NCI-H774 (cell line): ENCODE data around the gene FMN2.
"Not testable (repeated sequence)": the region's sequence is repeated elsewhere in the genome, so short reads cannot be mapped to it uniquely, and the experiment has no call there.

ENCODE experiments used
- DNase-seq: peaks from one replicate; lab custom pipeline; 2025; lab: John Stamatoyannopoulos, UW

The FMN2 gene

GRCh38 chr1:240138867-240139266 lies 47.2 kb downstream of the FMN2 start:
- no peak for DNase-seq

DNA sequence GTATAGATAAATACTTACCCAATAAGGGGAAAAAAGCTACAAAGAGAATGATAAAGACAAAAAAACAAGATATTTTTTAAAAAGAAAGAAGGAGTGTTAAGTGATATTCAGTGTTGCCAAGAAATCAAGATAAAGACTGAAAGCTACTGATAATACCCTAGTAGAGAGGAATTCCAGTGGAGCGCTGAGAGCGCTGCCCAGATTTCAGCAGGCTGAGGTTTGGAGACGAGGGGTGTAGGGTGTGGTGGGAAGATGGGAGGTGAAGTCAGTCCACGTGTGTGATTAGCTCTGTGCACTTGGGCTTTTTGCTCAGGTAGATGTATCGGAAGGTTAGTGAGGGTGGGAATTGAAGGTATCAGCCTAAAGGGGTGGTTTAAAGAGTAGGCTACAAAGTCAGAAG lies 47.8 kb downstream of the FMN2 start:
- DNase-seq: no peak

DNA sequence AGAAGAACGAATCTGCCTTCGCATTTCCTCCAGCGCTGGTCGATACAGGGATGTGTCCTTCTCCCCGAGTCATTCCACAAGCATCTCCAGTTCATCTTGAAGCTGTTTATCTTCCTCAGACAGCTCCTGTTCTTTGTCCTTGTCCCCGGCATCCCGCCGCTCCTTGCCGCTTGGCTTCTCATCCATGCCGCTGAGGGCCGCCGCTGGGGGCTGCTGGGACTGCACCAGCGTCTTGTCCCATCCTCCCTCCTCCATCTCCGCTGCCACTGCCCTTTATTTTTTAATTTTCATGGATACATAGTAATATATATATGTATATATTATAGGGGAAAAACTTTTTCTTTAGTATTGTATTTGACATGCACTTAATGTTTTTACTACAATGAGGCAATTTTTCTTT lies 53.4 kb downstream of the FMN2 start:
- no peak for DNase-seq

- no peak for DNase-seq
These were observed 56.6 kb downstream of the FMN2 start for GRCh38 chr1:240148333-240148732.

- peak; percentile 57 for DNase-seq
These were observed 57.9 kb downstream of the FMN2 start for GRCh38 chr1:240149484-240150094.

- no peak for DNase-seq
These were observed 59.6 kb downstream of the FMN2 start for GRCh38 chr1:240151136-240151735.

DNA sequence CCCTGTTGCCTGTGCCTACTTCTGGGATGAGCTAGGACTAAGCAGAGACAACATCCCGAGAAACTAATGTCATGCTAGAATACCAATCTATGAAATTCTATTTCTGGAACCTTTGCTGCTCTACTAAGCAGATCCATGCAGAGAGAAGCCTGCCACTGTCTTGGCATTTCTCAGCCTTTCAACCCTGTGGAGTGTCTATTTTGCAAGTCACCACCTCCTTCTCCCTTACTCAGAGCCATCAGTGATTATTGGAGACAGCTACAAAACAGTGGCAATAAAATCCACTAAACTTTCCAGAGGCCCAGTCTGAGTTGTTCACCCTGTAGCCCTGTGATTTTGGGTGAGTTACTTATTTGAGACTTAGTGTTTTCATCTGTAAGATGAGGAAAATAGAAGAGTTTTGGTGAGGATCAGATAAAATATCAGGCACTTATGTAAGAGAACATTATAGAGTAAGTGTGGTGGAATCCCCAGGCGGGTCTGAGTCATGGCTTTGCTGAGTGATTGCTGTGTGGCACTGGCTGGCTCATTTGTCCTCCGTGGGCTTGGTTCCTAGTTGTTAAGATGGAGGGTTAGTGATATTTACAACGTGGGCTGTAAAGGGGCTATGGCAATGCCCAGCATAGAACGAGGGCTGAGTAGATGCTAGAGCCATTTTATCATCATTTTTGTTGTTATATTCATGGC lies 61.1 kb downstream of the FMN2 start:
- DNase-seq: no peak

DNA sequence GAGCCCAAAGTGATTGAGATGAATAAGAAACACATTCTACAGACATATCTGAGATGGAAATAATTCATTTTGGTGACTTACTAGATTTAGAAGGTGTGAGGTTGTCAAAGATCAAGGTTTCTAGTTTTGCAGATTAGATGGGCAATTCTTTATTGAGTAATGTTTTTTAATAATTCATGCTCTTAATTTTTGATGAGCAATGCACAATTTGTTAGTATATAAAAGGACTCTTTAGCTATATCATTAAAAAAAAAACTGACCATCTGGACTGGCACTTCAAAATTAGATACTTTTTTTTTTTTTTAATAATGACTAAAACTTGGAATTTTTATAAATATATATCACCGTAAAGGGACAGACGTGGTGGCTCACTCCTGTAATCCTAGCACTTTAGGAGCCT lies 63.9 kb downstream of the FMN2 start:
- no peak for DNase-seq

DNA sequence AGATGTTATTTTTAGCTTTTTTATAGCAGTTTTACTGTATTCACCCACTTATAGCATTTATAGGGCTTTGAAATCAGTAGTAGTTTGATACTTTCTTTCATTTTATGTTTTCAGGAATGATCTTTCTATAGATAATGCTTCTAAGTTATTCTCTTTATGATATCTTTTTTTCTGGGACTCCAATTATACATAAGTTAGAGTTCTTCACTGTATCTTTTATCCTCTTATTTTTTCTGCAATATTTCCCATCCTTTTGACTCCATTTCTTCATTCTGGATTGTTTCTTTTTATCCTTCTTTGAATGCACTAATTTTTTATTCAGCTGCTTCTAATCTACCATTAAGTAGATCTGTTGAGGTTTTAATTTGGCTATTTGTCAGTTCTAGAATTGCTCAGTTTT lies 73.1 kb downstream of the FMN2 start:
- no peak for DNase-seq

- DNase-seq: no peak
These were observed 77.5 kb downstream of the FMN2 start for GRCh38 chr1:240169188-240169587.

DNA sequence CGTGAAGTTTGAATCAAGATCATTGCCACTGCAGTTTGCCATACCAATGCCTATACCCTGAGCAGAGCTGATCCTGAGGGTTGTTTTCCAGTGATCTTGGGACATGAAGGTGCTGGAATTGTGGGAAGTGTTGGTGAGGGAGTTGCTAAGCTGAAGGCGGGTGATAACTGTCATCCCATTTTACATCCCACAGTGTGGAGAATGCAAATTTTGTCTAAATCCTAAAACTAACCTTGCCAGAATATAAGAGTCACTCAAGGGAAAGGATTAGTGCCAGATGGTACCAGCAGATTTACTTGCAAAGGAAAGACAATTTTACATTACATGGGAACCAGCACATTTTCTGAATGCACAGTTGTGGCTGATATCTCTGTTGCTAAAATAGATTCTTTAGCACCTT lies 78.6 kb downstream of the FMN2 start:
- no peak for DNase-seq

- no peak for DNase-seq
These were observed 79.1 kb downstream of the FMN2 start for GRCh38 chr1:240170806-240171205.

GRCh38 chr1:240171907-240172306 lies 80.2 kb downstream of the FMN2 start:
- DNase-seq: no peak

DNA sequence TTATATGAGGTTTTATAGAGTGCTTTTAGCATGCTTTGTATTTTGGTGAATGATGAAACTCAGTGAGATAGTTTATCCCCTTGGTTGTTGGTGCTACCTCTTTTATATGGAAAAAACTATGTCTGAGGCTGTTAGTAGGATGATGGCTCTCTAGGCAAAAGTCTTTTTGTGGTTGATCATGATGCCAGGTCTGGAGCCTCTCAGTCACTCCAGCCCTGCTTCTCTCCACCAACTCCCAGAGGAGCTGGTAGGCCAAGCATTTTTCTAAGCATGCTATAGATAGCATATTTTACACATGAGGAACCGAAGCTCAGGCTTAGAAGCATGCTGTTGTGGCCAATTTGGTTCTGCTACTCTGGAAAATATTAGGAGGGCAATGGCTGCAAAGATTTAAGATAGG lies 82.2 kb downstream of the FMN2 start:
- no peak for DNase-seq

DNA sequence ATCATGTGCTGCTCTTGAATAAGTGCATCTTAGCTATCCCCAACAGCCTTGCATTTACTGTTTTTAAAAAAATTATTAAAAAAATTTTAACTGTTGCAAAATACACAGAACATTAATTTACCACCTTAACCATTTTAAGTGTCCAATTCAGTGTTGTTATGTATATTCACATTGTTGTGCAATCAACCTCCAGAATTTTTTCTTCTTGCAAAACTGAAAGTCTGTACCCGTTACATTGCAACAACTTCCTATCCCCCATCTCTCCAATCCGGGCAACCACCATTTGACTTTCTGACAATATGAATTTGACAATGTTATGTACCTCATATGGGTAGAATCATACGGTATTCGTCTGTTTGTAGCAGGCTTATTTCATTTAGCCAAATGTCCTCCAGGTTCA lies 83.1 kb downstream of the FMN2 start:
- DNase-seq: no peak

GRCh38 chr1:240178366-240178765 lies 86.7 kb downstream of the FMN2 start:
- no peak for DNase-seq

- not testable (repeated sequence) for DNase-seq
These were observed 93.0 kb downstream of the FMN2 start for GRCh38 chr1:240184682-240185081.

- DNase-seq: no peak
These were observed 96.5 kb downstream of the FMN2 start for GRCh38 chr1:240188139-240188538.

DNA sequence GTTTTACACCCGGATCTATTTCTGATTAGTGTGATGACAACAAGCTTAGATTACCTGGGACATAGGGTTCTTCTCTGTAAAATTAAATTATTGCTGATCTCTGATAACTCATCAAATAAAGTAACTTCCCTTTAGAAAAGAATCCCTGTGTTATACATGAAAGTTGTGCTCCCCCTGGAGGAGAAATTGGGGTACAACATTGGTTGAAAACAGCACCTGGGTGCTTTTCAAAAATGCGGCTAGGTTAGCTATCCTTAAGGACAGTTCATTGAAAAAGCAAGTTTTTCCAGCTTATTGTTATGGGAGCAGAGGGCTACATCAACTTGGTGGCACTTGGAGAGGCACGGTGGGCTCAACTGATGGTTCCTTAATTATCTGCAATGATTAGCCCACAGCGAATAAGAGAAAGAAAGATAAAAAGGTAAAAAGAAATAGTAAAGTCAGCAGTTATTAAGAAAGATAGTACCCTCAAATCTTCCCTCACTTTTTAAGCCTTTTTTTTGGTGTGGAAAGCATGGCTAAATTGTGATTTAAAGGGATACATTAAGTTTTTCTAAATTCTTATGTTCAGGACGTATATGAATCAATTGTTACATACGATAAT lies 97.8 kb downstream of the FMN2 start:
- DNase-seq: peak; percentile 36

DNA sequence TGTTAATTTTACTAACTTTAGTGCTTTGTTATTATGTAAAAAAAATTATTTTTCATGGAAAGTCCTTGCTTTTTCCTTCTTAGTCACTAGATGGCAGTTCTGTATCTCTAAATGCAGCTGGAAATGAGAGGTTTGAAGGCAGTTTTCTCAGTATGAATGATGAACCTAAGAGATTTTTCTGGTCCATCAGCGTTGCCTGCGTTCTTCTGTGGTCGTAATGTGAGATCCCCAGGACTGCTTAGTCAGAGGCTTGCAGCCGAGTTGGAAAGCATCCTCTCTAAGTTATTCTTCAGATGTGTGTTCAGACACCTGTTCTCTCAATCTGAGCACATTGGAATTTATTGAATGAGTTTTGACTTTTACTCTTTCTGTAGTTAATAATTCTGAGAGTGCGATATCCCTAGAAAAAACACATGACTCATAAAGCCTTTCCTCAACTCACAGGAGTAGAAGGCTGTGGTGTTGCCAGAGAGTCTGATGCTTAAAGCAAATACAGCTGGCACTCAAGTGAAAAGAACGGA lies 99.3 kb downstream of the FMN2 start:
- peak; percentile 29 for DNase-seq

- DNase-seq: no peak
These were observed 101.2 kb downstream of the FMN2 start for GRCh38 chr1:240192851-240193250.

DNA sequence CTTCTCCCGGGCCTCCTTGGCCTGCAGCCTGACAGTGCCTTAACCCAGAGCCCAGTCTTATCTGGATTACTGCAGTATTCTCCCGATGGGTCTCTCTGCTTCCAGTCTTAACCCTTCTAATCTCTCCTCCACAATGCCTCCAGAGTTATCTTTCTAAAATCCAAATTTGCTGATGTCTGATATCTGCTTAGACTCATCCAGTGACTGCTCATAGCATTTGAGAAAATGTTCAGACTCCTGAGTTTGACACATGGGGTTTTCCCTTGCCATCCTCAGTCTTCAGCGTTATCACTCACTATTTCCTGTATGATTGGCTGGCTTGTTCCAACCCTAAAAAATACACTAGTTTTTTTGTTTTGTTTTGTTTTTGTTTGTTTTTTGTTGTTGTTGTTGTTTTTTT lies 102.0 kb downstream of the FMN2 start:
- no peak for DNase-seq

GRCh38 chr1:240194120-240194519 lies 102.4 kb downstream of the FMN2 start:
- DNase-seq: no peak
